HepG2 (cell line): Measurements from ENCODE around the gene ACSM2B. TPM values are rescaled to one million over a fixed set of nuclear protein-coding genes. Genes with fewer than 3 reads are reported as not detected.

ENCODE experiments used
- CCDC6 ChIP-seq: sonication (generic); formaldehyde crosslinking; IDR thresholded peaks from 2 replicates; pipeline ENCODE4 v1.8.1; 2022; ENCODE audit warnings: mild to moderate bottlenecking, missing genetic modification reagents, moderate library complexity
- CENPX ChIP-seq: sonication (generic); formaldehyde crosslinking; IDR thresholded peaks from 2 replicates; pipeline ENCODE4 v1.9.0; 2021; ENCODE audit warnings: mild to moderate bottlenecking, missing genetic modification reagents, moderate library complexity
- CHD2 ChIP-seq: IDR thresholded peaks from 2 replicates; pipeline ENCODE4 v1.6.1; 2011; ENCODE audit warnings: low read depth, low read length, improper control_type of control experiment
- HNF1B ChIP-seq: sonication (generic); formaldehyde crosslinking; IDR thresholded peaks from 2 replicates; pipeline ENCODE4 v1.5.1; 2020; ENCODE audit warnings: mild to moderate bottlenecking, moderate library complexity, missing genetic modification reagents
- HNF4G ChIP-seq, 2 experiments: sonication (generic) in 1 of 2; formaldehyde crosslinking in 1 of 2; IDR thresholded peaks; 2 replicates each; pipeline versions ENCODE4 v1.4.0 to v1.6.1; 2011 to 2020; ENCODE audit warnings: borderline replicate concordance in 2 of 2, low read depth in 2 of 2, mild to moderate bottlenecking in 2 of 2, low read length in 1 of 2, missing genetic modification reagents in 1 of 2, moderate library complexity in 1 of 2
- KAT7 ChIP-seq: IDR thresholded peaks from 2 replicates; pipeline ENCODE4 v1.6.1; 2018; ENCODE audit warnings: borderline replicate concordance, missing compliant biosample characterization
- MBNL3 ChIP-seq: fragments of 250-450 bp; sonication (Bioruptor Pico); conservative IDR thresholded peaks from 2 replicates; pipeline ENCODE4 v1.8.0; 2022; ENCODE audit warnings: mild to moderate bottlenecking, inconsistent platforms
- MYNN ChIP-seq: sonication (generic); formaldehyde crosslinking; IDR thresholded peaks from 2 replicates; pipeline ENCODE4 v1.4.0; 2020; ENCODE audit warnings: mild to moderate bottlenecking, low read depth, missing genetic modification reagents
- SIX1 ChIP-seq: sonication (generic); formaldehyde crosslinking; IDR thresholded peaks from 2 replicates; pipeline ENCODE4 v1.4.0; 2020; ENCODE audit warnings: missing genetic modification reagents, borderline replicate concordance
- THAP9 ChIP-seq: sonication (generic); formaldehyde crosslinking; IDR thresholded peaks from 2 replicates; pipeline ENCODE4; 2020; ENCODE audit warnings: missing genetic modification reagents, mild to moderate bottlenecking, borderline replicate concordance
- ZFP62 ChIP-seq: sonication (generic); formaldehyde crosslinking; IDR thresholded peaks from 2 replicates; pipeline ENCODE4 v1.4.0; 2020; ENCODE audit warnings: missing genetic modification reagents
- ZNF441 ChIP-seq: sonication (generic); formaldehyde crosslinking; IDR thresholded peaks from 2 replicates; pipeline ENCODE4 v1.7.0; 2021; ENCODE audit warnings: missing genetic modification reagents, borderline replicate concordance
- ZNF501 ChIP-seq: sonication (generic); formaldehyde crosslinking; IDR thresholded peaks from 2 replicates; pipeline ENCODE4 v1.5.1; 2020; ENCODE audit warnings: mild to moderate bottlenecking, moderate library complexity, missing genetic modification reagents
- ZNF557 ChIP-seq: sonication (generic); formaldehyde crosslinking; IDR thresholded peaks from 2 replicates; pipeline ENCODE4 v1.4.0; 2020; ENCODE audit warnings: missing genetic modification reagents
- ZNF574 ChIP-seq: sonication (generic); formaldehyde crosslinking; IDR thresholded peaks from 2 replicates; pipeline ENCODE4 v1.4.0; 2020; ENCODE audit warnings: missing genetic modification reagents
- ZNF607 ChIP-seq: sonication (generic); formaldehyde crosslinking; IDR thresholded peaks from 2 replicates; pipeline ENCODE4 v1.5.1; 2020; ENCODE audit warnings: missing genetic modification reagents, mild to moderate bottlenecking, borderline replicate concordance
- ZNF737 ChIP-seq: sonication (generic); formaldehyde crosslinking; IDR thresholded peaks from 2 replicates; pipeline ENCODE4 v1.5.0; 2020; ENCODE audit warnings: missing genetic modification reagents, mild to moderate bottlenecking, borderline replicate concordance
- ZNF770 ChIP-seq: sonication (generic); formaldehyde crosslinking; IDR thresholded peaks from 2 replicates; pipeline ENCODE4 v1.5.0; 2020; ENCODE audit warnings: mild to moderate bottlenecking, missing genetic modification reagents
- polyA plus RNA-seq, 8 experiments: library from polyadenylated mRNA; depleted of rRNA in 3 of 8; stranded (reverse) in 7 of 8; unstranded in 1 of 8; fragments of >200 nt; fragmentation: Illumina TruSeq in 4 of 8; extraction: Trizol in 4 of 8; gene quantifications; 2 replicates each; pipeline versions ENCODE4 v1.2.1 to v1.2.3, GENCODE V29; 2011 to 2016; ENCODE audit warnings: low read depth in 4 of 8, missing spikeins in 1 of 8, mixed read lengths in 1 of 8; ENCODE audit not compliant: insufficient read depth in 1 of 8
- total RNA-seq, 5 experiments: library from RNA; depleted of rRNA; stranded (reverse); fragments of >200 nt; fragmentation: Illumina TruSeq; extraction: Trizol; gene quantifications; 2 replicates each; pipeline ENCODE4 v1.2.3, GENCODE V29; 2016; ENCODE audit warnings: low read depth in 1 of 5

Gene ACSM2B
- total and polyA plus RNA-seq, 2 of the 13 experiments (the other 11 are each of a cell fraction or from before 2014, with no cell fraction given) = 22.9 to 34.0 TPM

GRCh38 chr16:20613481-20614185 lies 37.5 kb upstream of the ACSM2B start (continued):
- TF ChIP-seq THAP9 (CRISPR knock-in tag) (no peak), MYNN (CRISPR knock-in tag) (no peak), ZNF441 (CRISPR knock-in tag) (no peak), CCDC6 (CRISPR knock-in tag) (peak; percentile 52; the same call in 1 of the 2 replicates), ZFP62 (CRISPR knock-in tag) (no peak), CENPX (CRISPR knock-in tag) (no peak), MBNL3 (CRISPR knock-in tag) (no peak), ZNF737 (CRISPR knock-in tag) (0 out of 2 replicates have a peak, but pooled peaks have one; percentile 18), ZNF574 (CRISPR knock-in tag) (peak; percentile 12; the same call in 1 of the 2 replicates), ZNF501 (CRISPR knock-in tag) (peak; percentile 39), ZNF607 (CRISPR knock-in tag) (0 out of 2 replicates have a peak, but pooled peaks have one; percentile 29), HNF4G (IDR thresholded peaks at IDR 0.05; ENCODE audit: borderline replicate concordance, low read depth, low read length) (no peak), HNF4G (CRISPR knock-in tag; IDR thresholded peaks at IDR 0.05; ENCODE audit: borderline replicate concordance, low read depth) (no peak), ZNF557 (CRISPR knock-in tag) (no peak), CHD2 (no peak), HNF1B (0 out of 2 replicates have a peak, but pooled peaks have one; percentile 50), KAT7 (CRISPR knock-in tag) (no peak), ZNF770 (CRISPR knock-in tag) (peak; percentile 80), SIX1 (CRISPR knock-in tag) (no peak)
